ENCODE data around the gene BHLHE23. TPM values are rescaled to one million over a fixed set of nuclear protein-coding genes. Genes with fewer than 3 reads are reported as not detected.

The BHLHE23 gene
- total RNA-seq, 2 donors from 2014 or later = not detected

- DNase-seq (ENCODE audit: low spot score) = no peak
- Histone ChIP-seq H3K4me3 (no peak overlapping the region), H3K4me1 (ENCODE audit: control insufficient read depth in 1 of 2, low read depth in 2 of 2) (no peaks in the 10 kb centered on the region), H3K27ac (no peak overlapping the region), H3K27me3 (replicated peaks; ENCODE audit: insufficient read depth) (no peaks in the 10 kb centered on the region), H3K36me3 (no peaks in the 10 kb centered on the region), H3K9me3 (no peaks in the 10 kb centered on the region)
- TF ChIP-seq, protein P1, sequence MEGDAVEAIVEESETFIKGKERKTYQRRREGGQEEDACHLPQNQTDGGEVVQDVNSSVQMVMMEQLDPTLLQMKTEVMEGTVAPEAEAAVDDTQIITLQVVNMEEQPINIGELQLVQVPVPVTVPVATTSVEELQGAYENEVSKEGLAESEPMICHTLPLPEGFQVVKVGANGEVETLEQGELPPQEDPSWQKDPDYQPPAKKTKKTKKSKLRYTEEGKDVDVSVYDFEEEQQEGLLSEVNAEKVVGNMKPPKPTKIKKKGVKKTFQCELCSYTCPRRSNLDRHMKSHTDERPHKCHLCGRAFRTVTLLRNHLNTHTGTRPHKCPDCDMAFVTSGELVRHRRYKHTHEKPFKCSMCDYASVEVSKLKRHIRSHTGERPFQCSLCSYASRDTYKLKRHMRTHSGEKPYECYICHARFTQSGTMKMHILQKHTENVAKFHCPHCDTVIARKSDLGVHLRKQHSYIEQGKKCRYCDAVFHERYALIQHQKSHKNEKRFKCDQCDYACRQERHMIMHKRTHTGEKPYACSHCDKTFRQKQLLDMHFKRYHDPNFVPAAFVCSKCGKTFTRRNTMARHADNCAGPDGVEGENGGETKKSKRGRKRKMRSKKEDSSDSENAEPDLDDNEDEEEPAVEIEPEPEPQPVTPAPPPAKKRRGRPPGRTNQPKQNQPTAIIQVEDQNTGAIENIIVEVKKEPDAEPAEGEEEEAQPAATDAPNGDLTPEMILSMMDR (IDR thresholded peaks at IDR 0.05) = no peak
- no peak for ATAC-seq (ENCODE audit: insufficient number of reproducible peaks, low FRiP score, low read depth)
These were observed 39.6 kb downstream of the BHLHE23 start for GRCh38 chr20:62967149-62967501.

- ATAC-seq (ENCODE audit: insufficient number of reproducible peaks, low FRiP score, low read depth) (no peak), DNase-seq (ENCODE audit: low spot score) (no peak)
- TF ChIP-seq, protein P1 (IDR thresholded peaks at IDR 0.05) = no peak
- no peaks in the 10 kb centered on the region for H3K36me3 ChIP-seq
- no peaks in the 10 kb centered on the region for H3K27me3 ChIP-seq (replicated peaks; ENCODE audit: insufficient read depth)
- H3K4me3 ChIP-seq = no peak overlapping the region
- no peak overlapping the region for H3K27ac ChIP-seq
- H3K9me3 ChIP-seq = no peaks in the 10 kb centered on the region
- H3K4me1 ChIP-seq (ENCODE audit: control insufficient read depth in 1 of 2, low read depth in 2 of 2) = no peaks in the 10 kb centered on the region
These were observed 40.3 kb downstream of the BHLHE23 start for GRCh38 chr20:62966212-62967148.

GRCh38 chr20:62965363-62965771 lies 41.4 kb downstream of the BHLHE23 start:
- no peaks in the 10 kb centered on the region for H3K36me3 ChIP-seq
- TF ChIP-seq, protein P1 (IDR thresholded peaks at IDR 0.05) = no peak
- DNase-seq (ENCODE audit: low spot score) (no peak), ATAC-seq (ENCODE audit: insufficient number of reproducible peaks, low FRiP score, low read depth) (no peak)
- no peaks in the 10 kb centered on the region for H3K27me3 ChIP-seq (replicated peaks; ENCODE audit: insufficient read depth)
- no peaks in the 10 kb centered on the region for H3K4me1 ChIP-seq (ENCODE audit: control insufficient read depth in 1 of 2, low read depth in 2 of 2)
- H3K27ac ChIP-seq = no peak overlapping the region
- H3K4me3 ChIP-seq = no peak overlapping the region
- no peaks in the 10 kb centered on the region for H3K9me3 ChIP-seq

DNA sequence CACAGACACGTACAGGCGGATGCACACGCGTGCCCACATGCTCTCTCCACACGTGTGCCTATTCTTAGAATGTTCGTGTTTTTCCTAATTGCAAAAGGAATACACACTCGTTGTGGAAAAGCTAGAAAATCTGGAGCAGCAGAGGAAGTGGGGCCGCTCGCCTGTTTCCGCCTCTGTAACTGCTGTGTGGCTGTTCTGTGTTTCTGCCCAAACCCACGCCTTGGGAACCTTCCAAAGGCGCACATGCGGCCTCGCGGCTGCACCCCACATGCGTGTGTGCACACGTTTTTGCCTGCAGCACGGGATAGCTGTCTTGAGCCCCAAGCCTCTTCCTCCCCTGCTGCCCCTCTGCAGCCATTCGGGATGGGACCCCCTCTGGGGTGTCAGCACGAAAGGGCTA lies 42.1 kb downstream of the BHLHE23 start:
- TF ChIP-seq, protein P1 (IDR thresholded peaks at IDR 0.05) = no peak
- ATAC-seq (ENCODE audit: insufficient number of reproducible peaks, low FRiP score, low read depth) (no peak), DNase-seq (ENCODE audit: low spot score) (no peak)
- H3K4me3 ChIP-seq = no peak overlapping the region
- no peaks in the 10 kb centered on the region for H3K27me3 ChIP-seq (replicated peaks; ENCODE audit: insufficient read depth)
- H3K4me1 ChIP-seq (ENCODE audit: control insufficient read depth in 1 of 2, low read depth in 2 of 2) = no peaks in the 10 kb centered on the region
- H3K36me3 ChIP-seq = no peaks in the 10 kb centered on the region
- no peak overlapping the region for H3K27ac ChIP-seq
- no peaks in the 10 kb centered on the region for H3K9me3 ChIP-seq

- H3K4me1 ChIP-seq (ENCODE audit: control insufficient read depth in 1 of 2, low read depth in 2 of 2) = no peaks in the 10 kb centered on the region
- ATAC-seq (ENCODE audit: insufficient number of reproducible peaks, low FRiP score, low read depth) (no peak), DNase-seq (ENCODE audit: low spot score) (no peak)
- H3K27ac ChIP-seq = no peak overlapping the region
- H3K27me3 ChIP-seq (replicated peaks; ENCODE audit: insufficient read depth) = no peaks in the 10 kb centered on the region
- no peaks in the 10 kb centered on the region for H3K36me3 ChIP-seq
- H3K9me3 ChIP-seq = no peaks in the 10 kb centered on the region
- H3K4me3 ChIP-seq = no peak overlapping the region
- TF ChIP-seq, protein P1 (IDR thresholded peaks at IDR 0.05) = no peak
These were observed 43.0 kb downstream of the BHLHE23 start for GRCh38 chr20:62963614-62964397.

Data from thoracic aorta (tissue), 2 donors.